ENCODE results near the gene MYH16. TPM values are rescaled to one million over a fixed set of nuclear protein-coding genes. Genes with fewer than 3 reads are reported as not detected.
"Not testable (repeated sequence)": the region's sequence is repeated elsewhere in the genome, so short reads cannot be mapped to it uniquely, and the experiment has no call there.

Gene MYH16
- total RNA-seq, 3 donors from 2014 or later: not detected

DNA sequence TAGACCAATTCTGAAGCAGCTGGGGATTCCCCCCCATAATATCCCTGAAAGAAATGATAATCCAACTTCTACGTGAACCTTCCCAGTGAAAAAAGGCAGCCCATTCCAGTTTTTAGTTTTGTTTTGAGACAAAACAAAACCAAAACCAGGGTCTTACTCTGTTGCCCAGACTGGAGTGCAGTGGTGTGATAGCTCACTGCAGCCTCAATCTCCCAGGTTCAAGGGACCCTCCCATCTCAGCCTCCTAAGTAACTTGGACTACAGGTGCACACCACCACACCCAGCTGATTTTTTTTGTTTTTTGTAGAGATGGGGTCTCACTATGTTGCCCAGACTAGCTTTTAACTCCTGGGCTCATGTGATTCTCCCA is 40.5 kb downstream of the MYH16 start:
- Histone ChIP-seq H3K4me1 (no peaks in the 10 kb centered on the region), H3K27me3 (no peaks in the 10 kb centered on the region), H3K9me3 (peaks cover 12% of the 10 kb centered on the region in 2 donors), H3K27ac (no peak overlapping the region), H3K4me3 (no peak overlapping the region), H3K36me3 (no peaks in the 10 kb centered on the region)
- TF ChIP-seq, protein P1, sequence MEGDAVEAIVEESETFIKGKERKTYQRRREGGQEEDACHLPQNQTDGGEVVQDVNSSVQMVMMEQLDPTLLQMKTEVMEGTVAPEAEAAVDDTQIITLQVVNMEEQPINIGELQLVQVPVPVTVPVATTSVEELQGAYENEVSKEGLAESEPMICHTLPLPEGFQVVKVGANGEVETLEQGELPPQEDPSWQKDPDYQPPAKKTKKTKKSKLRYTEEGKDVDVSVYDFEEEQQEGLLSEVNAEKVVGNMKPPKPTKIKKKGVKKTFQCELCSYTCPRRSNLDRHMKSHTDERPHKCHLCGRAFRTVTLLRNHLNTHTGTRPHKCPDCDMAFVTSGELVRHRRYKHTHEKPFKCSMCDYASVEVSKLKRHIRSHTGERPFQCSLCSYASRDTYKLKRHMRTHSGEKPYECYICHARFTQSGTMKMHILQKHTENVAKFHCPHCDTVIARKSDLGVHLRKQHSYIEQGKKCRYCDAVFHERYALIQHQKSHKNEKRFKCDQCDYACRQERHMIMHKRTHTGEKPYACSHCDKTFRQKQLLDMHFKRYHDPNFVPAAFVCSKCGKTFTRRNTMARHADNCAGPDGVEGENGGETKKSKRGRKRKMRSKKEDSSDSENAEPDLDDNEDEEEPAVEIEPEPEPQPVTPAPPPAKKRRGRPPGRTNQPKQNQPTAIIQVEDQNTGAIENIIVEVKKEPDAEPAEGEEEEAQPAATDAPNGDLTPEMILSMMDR (IDR thresholded peaks at IDR 0.05): no peak
- TF ChIP-seq POLR2A (IDR thresholded peaks at IDR 0.05) (no peak), POLR2AphosphoS5 (IDR thresholded peaks at IDR 0.05) (no peak)
- intact Hi-C loops (cut with DNase I; ENCODE audit: low total_unique reads): loop anchor here (10.0 kb wide), 1 partner anchor 278 kb away; no protein-coding TSS in a partner anchor
- DNase-seq (ENCODE audit: low spot score in 2 of 2): no peak

DNA sequence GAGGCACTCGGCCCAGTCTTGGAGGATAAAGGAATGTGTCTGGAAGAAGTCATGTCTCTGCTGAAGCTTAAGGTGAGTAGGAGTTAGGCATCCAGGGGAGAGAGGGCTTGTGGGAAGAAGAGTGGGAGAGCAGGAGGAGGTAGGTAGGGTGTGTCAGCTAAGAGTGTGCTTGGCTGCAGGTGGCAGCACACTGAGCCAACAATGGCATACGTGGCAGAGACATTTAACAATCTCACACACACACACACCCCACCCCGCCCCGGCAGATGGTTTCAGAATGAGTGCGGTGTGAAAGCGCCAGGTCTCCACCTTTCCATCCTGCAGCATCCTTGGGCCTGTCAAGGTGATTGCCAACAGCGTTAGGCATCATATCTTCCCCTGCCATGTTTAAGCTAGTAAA is 41.9 kb downstream of the MYH16 start:
- H3K4me1 ChIP-seq: no peaks in the 10 kb centered on the region
- no peaks in the 10 kb centered on the region for H3K27me3 ChIP-seq
- TF ChIP-seq POLR2A (IDR thresholded peaks at IDR 0.05) (no peak), POLR2AphosphoS5 (IDR thresholded peaks at IDR 0.05) (no peak)
- TF ChIP-seq, protein P1 (IDR thresholded peaks at IDR 0.05): no peak
- H3K27ac ChIP-seq: no peak overlapping the region
- no peak overlapping the region for H3K4me3 ChIP-seq
- H3K36me3 ChIP-seq: no peaks in the 10 kb centered on the region
- DNase-seq (ENCODE audit: low spot score in 2 of 2): no peak
- H3K9me3 ChIP-seq: peaks cover 10 to 11% of the 10 kb centered on the region in 2 donors
- intact Hi-C loops (cut with DNase I; ENCODE audit: low total_unique reads): loop anchor here (10.0 kb wide), 1 partner anchor 280 kb away; no protein-coding TSS in a partner anchor

DNA sequence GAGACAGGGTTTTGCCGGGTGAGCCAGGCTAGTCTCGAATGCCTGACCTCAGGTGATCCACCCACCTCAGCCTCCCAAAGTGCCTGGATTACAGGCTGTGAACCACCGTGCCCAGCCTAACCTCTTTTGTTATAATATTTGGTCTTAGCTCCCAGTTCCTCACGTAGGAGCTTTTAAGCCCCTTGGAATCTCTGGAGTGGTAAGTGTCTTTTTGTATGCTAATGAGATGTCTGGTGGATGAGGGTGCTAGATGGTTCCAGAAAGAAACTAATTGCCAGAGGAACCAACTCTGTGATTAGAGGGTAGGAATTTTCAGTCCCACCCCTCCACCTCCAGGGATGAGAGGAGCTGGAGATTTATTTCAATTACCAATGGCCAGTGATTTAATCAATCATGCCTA is 47.7 kb downstream of the MYH16 start:
- TF ChIP-seq, protein P1 (IDR thresholded peaks at IDR 0.05): no peak
- TF ChIP-seq POLR2A (IDR thresholded peaks at IDR 0.05): no peak
- H3K9me3 ChIP-seq: no peaks in the 10 kb centered on the region
- no peak for DNase-seq (ENCODE audit: low spot score in 2 of 2)
- H3K4me1 ChIP-seq: no peaks in the 10 kb centered on the region
- H3K36me3 ChIP-seq: no peaks in the 10 kb centered on the region
- no peak overlapping the region for H3K27ac ChIP-seq
- intact Hi-C loops (cut with DNase I; ENCODE audit: low total_unique reads): no loop called here
- H3K27me3 ChIP-seq: no peaks in the 10 kb centered on the region
- H3K4me3 ChIP-seq: no peak overlapping the region

DNA sequence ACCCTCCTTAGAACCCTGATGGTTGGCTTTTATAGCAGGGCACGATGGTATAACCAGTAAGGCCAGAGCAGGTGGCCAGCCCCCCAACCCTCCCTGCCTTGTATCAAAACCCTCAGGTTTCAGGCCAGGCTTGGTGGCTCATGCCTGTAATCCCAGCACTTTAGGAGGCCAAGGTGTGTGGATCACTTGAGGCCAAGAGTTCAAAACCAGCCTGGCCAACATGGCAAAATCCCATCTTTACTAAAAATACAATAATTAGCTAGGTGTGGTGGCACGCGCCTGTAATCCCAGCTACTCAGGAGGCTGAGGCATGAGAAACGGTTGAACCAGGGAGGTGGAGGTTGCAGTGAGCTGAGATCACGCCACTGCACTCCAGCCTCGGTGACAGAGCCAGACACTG is 50.0 kb downstream of the MYH16 start:
- H3K4me3 ChIP-seq; H3K27me3 ChIP-seq; H3K36me3 ChIP-seq; H3K4me1 ChIP-seq; H3K27ac ChIP-seq; intact Hi-C loops (cut with DNase I; ENCODE audit: low total_unique reads); DNase-seq (ENCODE audit: low spot score in 2 of 2); H3K9me3 ChIP-seq: not testable (repeated sequence)

DNA sequence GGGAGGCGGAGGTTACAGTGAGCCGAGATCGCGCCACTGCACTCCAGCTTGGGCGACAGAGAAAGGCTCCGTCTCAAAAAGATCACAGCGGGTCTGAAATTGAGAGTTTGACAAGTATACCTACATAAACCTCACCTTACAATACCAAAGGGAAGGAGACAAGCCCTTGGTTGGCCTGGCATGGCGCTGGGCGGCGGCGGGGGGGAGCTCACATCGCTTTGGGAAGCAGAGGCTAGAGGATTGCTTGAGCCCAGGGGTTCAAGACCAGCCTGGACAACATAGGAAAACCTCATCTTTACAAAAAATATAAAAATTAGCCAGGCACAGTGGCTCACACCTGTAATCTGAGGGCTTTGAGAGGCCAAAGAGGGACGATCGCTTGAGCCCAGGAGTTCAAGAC is 51.9 kb downstream of the MYH16 start:
- Histone ChIP-seq H3K27ac (no peak overlapping the region), H3K9me3 (no peaks in the 10 kb centered on the region), H3K36me3 (no peaks in the 10 kb centered on the region), H3K4me1 (peaks cover 0 to 4% of the 10 kb centered on the region in 2 donors), H3K4me3 (peak overlapping the region in 2 of 3 donors; percentile 82 to 100), H3K27me3 (no peaks in the 10 kb centered on the region)
- TF ChIP-seq, protein P1 (IDR thresholded peaks at IDR 0.05): no peak
- TF ChIP-seq POLR2AphosphoS5 (IDR thresholded peaks at IDR 0.05) (no peak), POLR2A (IDR thresholded peaks at IDR 0.05) (no peak)
- intact Hi-C loops (cut with DNase I; ENCODE audit: low total_unique reads): no loop called here
- no peak for DNase-seq (ENCODE audit: low spot score in 2 of 2)

DNA sequence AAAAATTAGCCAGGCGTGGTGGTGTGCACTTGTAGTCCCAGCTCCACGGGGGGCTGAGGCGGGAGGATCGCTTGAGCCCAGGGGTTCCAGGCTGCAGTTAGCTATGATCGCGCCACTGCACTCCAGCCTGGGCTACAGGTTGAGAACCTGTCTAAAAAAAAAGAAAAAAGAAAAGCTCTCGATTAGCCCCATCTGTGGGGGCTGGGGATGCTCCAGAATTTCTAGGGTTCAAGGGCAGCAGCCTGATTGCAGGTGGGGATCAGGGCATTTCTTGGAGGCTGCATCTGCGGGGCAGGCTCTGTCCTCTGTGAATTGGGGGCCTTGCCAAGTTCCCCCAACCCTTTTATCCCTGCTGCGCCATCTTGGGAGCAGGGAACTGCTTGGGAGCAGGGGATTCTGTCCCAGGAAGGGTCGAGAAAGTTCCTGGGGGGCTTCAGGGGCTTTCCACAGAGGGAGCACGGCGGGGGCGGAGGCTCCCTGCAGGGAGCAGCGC is 52.4 kb downstream of the MYH16 start:
- no peaks in the 10 kb centered on the region for H3K36me3 ChIP-seq
- H3K27me3 ChIP-seq: no peaks in the 10 kb centered on the region
- peaks cover 0 to 8% of the 10 kb centered on the region in 2 donors for H3K4me1 ChIP-seq
- H3K4me3 ChIP-seq: peak overlapping the region; percentile 82 to 100 (median 99)
- H3K27ac ChIP-seq: peak overlapping the region; percentile 81 to 86
- intact Hi-C loops (cut with DNase I; ENCODE audit: low total_unique reads): no loop called here
- no peaks in the 10 kb centered on the region for H3K9me3 ChIP-seq
- TF ChIP-seq, protein P1 (IDR thresholded peaks at IDR 0.05): no peak
- TF ChIP-seq POLR2A (IDR thresholded peaks at IDR 0.05) (no peak), POLR2AphosphoS5 (IDR thresholded peaks at IDR 0.05) (no peak)
- DNase-seq (ENCODE audit: low spot score in 2 of 2): no peak
